SK-N-SH (cell line): Measurements from ENCODE around the gene CTTN. TPM values are rescaled to one million over a fixed set of nuclear protein-coding genes. Genes with fewer than 3 reads are reported as not detected.
A peak's percentile ranks its signal among the peaks of the same experiment; 100 is the strongest.

Source experiments
- CTCF ChIA-PET: fragments of 300-600, 350-600 bp; formaldehyde crosslinking; extraction: SDS; loops from one replicate; lab custom pipeline; 2021; lab: Yijun Ruan, JAX
- POLR2A ChIA-PET: fragments of 350-600 bp; sonication (Branson Sonifier 250); formaldehyde crosslinking; extraction: SDS; loops from one replicate; lab custom pipeline; 2020; ENCODE audit warnings: antibody characterized with exemption, inconsistent platforms; lab: Yijun Ruan, JAX
- DNase-seq: peaks from one replicate; pipeline ENCODE4 v3.0.0; 2012
- H2AFZ ChIP-seq: fragments of 200-600 bp; sonication (generic); 2 replicates; pipeline ENCODE4 v1.8.1; 2016; ENCODE audit warnings: antibody characterized with exemption, mild to moderate bottlenecking, low read depth
- H3F3A ChIP-seq: fragments of 200-600 bp; sonication (generic); replicated peaks from 2 replicates; pipeline ENCODE3; 2016; ENCODE audit warnings: antibody characterized with exemption, mild to moderate bottlenecking; ENCODE audit not compliant: insufficient read depth
- H3K27ac ChIP-seq, 2 experiments: fragments of 200-500 bp in 1 of 2; fragments of 200-600 bp in 1 of 2; sonication (Bioruptor generic) in 1 of 2; sonication (generic), shearing (Covaris generic) in 1 of 2; 2 replicates each; pipeline versions ENCODE4 v1.5.1 to v1.6.1; 2014 to 2016; ENCODE audit warnings: low read depth in 2 of 2, inconsistent platforms in 1 of 2, low read length in 1 of 2, mild to moderate bottlenecking in 1 of 2, mixed read lengths in 1 of 2
- H3K27me3 ChIP-seq: fragments of 200-600 bp; sonication (generic), shearing (Covaris generic); 2 replicates; pipeline ENCODE4 v1.6.1; 2016; ENCODE audit warnings: mixed run types; ENCODE audit not compliant: insufficient read depth
- H3K36me3 ChIP-seq, 2 experiments: fragments of 200-500 bp in 1 of 2; fragments of 200-600 bp in 1 of 2; sonication (Bioruptor generic) in 1 of 2; sonication (generic) in 1 of 2; replicated peaks in 1 of 2; 2 replicates each; pipeline versions ENCODE3 to v1.5.1; 2014 to 2016; ENCODE audit warnings: low read length in 1 of 2, mild to moderate bottlenecking in 1 of 2; ENCODE audit not compliant: insufficient read depth in 2 of 2, control insufficient read depth in 1 of 2
- H3K4me1 ChIP-seq, 2 experiments: fragments of 200-500 bp in 1 of 2; fragments of 200-600 bp in 1 of 2; sonication (Bioruptor generic) in 1 of 2; sonication (generic), shearing (Covaris generic) in 1 of 2; 2 replicates each; pipeline versions ENCODE4 v1.5.1 to v1.6.1; 2014 to 2016; ENCODE audit warnings: low read depth in 1 of 2, low read length in 1 of 2, mixed run types in 1 of 2; ENCODE audit not compliant: insufficient read depth in 2 of 2, control insufficient read depth in 1 of 2
- H3K4me2 ChIP-seq: fragments of 200-600 bp; sonication (generic), shearing (Covaris generic); 2 replicates; pipeline ENCODE4 v1.6.1; 2017; ENCODE audit warnings: mixed run types
- H3K4me3 ChIP-seq, 2 experiments: fragments of 200-500 bp in 1 of 2; fragments of 200-600 bp in 1 of 2; sonication (Bioruptor generic) in 1 of 2; sonication (generic), shearing (Covaris generic) in 1 of 2; 2 replicates each; pipeline versions ENCODE4 v1.5.1 to v1.8.1; 2014 to 2016; ENCODE audit warnings: low read depth in 2 of 2, inconsistent platforms in 1 of 2, low read length in 1 of 2, mild to moderate bottlenecking in 1 of 2, mixed read lengths in 1 of 2, moderate library complexity in 1 of 2
- H3K79me2 ChIP-seq: fragments of 200-600 bp; sonication (generic); 2 replicates; pipeline ENCODE4 v1.8.1; 2017; ENCODE audit warnings: mild to moderate bottlenecking; ENCODE audit not compliant: insufficient read depth
- H3K9ac ChIP-seq: fragments of 200-600 bp; sonication (generic); 2 replicates; pipeline ENCODE4 v1.6.1; 2017; ENCODE audit warnings: mixed run types
- H3K9me2 ChIP-seq: fragments of 200-600 bp; sonication (generic); 2 replicates; pipeline ENCODE4 v1.6.1; 2017; ENCODE audit warnings: mixed run types
- H3K9me3 ChIP-seq: fragments of 200-600 bp; sonication (generic); 2 replicates; pipeline ENCODE4 v1.6.1; 2017; ENCODE audit warnings: mixed run types, mild to moderate bottlenecking, moderate library complexity
- H4K20me1 ChIP-seq: fragments of 200-600 bp; sonication (generic); 2 replicates; pipeline ENCODE4 v1.6.1; 2017; ENCODE audit warnings: mild to moderate bottlenecking, mixed run types; ENCODE audit not compliant: insufficient read depth
- ELF1 ChIP-seq: IDR thresholded peaks from 2 replicates; pipeline ENCODE4 v1.4.0; 2012
- MXI1 ChIP-seq: IDR thresholded peaks from 2 replicates; pipeline ENCODE4 v1.6.1; 2012; ENCODE audit warnings: mild to moderate bottlenecking, low read depth, low read length, improper control_type of control experiment
- NRF1 ChIP-seq: IDR thresholded peaks from 2 replicates; pipeline ENCODE4 v1.6.1; 2012; ENCODE audit warnings: low read depth, mild to moderate bottlenecking, low read length
- PBX3 ChIP-seq: IDR thresholded peaks from 2 replicates; pipeline ENCODE4; 2012
- RCOR1 ChIP-seq: fragments of 150-350 bp; IDR thresholded peaks from 2 replicates; pipeline ENCODE4 v1.6.1; 2017; ENCODE audit warnings: antibody characterized with exemption, low read length
- REST ChIP-seq: IDR thresholded peaks from 2 replicates; pipeline ENCODE4 v1.6.1; 2012; ENCODE audit warnings: mild to moderate bottlenecking, low read depth, low read length, moderate library complexity
- RFX5 ChIP-seq: IDR thresholded peaks from 2 replicates; pipeline ENCODE4 v1.6.1; 2012; ENCODE audit warnings: mild to moderate bottlenecking, improper control_type of control experiment, low read length
- RXRA ChIP-seq: IDR thresholded peaks from 2 replicates; pipeline ENCODE4 v1.4.0; 2012; ENCODE audit warnings: low read depth, mild to moderate bottlenecking, borderline replicate concordance
- SIN3A ChIP-seq: IDR thresholded peaks from 2 replicates; pipeline ENCODE4 v1.6.1; 2012; ENCODE audit warnings: low read depth, mild to moderate bottlenecking, low read length, moderate library complexity, borderline replicate concordance
- SMC3 ChIP-seq: IDR thresholded peaks from 2 replicates; pipeline ENCODE4 v1.6.1; 2012; ENCODE audit warnings: low read depth, low read length, improper control_type of control experiment
- TEAD4 ChIP-seq: IDR thresholded peaks from 2 replicates; pipeline ENCODE4 v1.4.0; 2012; ENCODE audit warnings: mild to moderate bottlenecking, borderline replicate concordance; ENCODE audit not compliant: insufficient read depth
- USF1 ChIP-seq: IDR thresholded peaks from 2 replicates; pipeline ENCODE4 v1.4.0; 2012; ENCODE audit warnings: low read depth, borderline replicate concordance
- ZBTB33 ChIP-seq: IDR thresholded peaks from 2 replicates; pipeline ENCODE4 v1.4.0; 2012; ENCODE audit warnings: low read depth, borderline replicate concordance
- WGBS: methylation state at CpG from one replicate; pipeline ENCODE4 v1.1.6; 2017; ENCODE audit warnings: low lambda C conversion rate; 5-methylcytosine and 5-hydroxymethylcytosine counted together
- polyA plus RNA-seq, 3 experiments: library from polyadenylated mRNA; depleted of rRNA; stranded (reverse); fragments of >200 nt; gene quantifications; 2 replicates each; pipeline ENCODE4 v1.2.3, GENCODE V29; 2012

Gene CTTN
- polyA plus RNA-seq, 1 of the 3 experiments (the other 2 are of a cell fraction): 243 TPM

GRCh38 chr11:70383664-70384565 lies 14.4 kb upstream of the CTTN start:
- Histone ChIP-seq H2AFZ (no peak overlapping the region), H3K27me3 (no peaks in the 10 kb centered on the region), H4K20me1 (no peaks in the 10 kb centered on the region; the same call in 1 of the 2 replicates), H3K36me3 (peaks cover 28 to 30% of the 10 kb centered on the region in 2 experiments), H3K79me2 (no peaks in the 10 kb centered on the region; the same call in none of the 2 replicates), H3K9me3 (no peaks in the 10 kb centered on the region), H3K4me1 (peaks cover 7 to 15% of the 10 kb centered on the region in 2 experiments; a peak in 1 of 4 replicates), H3K4me3 (no peak overlapping the region), H3F3A (no peaks in the 10 kb centered on the region), H3K9ac (no peak overlapping the region), H3K4me2 (no peak overlapping the region), H3K27ac (peak overlapping the region in 1 of 2 experiments; percentile 58; a peak in 2 of 4 replicates), H3K9me2 (no peaks in the 10 kb centered on the region)
- POLR2A ChIA-PET: no interaction called here
- 88% methylated on average over 10 of the region's 11 CpGs for WGBS
- TF ChIP-seq PBX3 (no peak), RCOR1 (no peak), NRF1 (no peak), ELF1 (no peak), RXRA (no peak), SMC3 (no peak), ZBTB33 (no peak), MXI1 (no peak), TEAD4 (no peak), SIN3A (no peak), REST (no peak), USF1 (no peak), RFX5 (no peak)
- DNase-seq: peak; percentile 41
- CTCF ChIA-PET: no interaction called here
